ENCODE results near the gene C1orf210.

Gene C1orf210

GRCh38 chr1:43285269-43285990, at the start of gene C1orf210:
Gene C1orf210 (minus strand): TSS chr1:43285581. CDS start chr1:43283270, 2,311 bp downstream.
- Mint-ChIP-seq H3K4me1 (no peaks in the 10 kb centered on the region), H3K36me3 (no peaks in the 10 kb centered on the region), H3K27ac (no peak within 1 kb of the TSS), H3K4me3 (no peak within 1 kb of the TSS), H3K9me3 (no peaks in the 10 kb centered on the region)
- ATAC-seq (peak; percentile 20), DNase-seq (ENCODE audit: low spot score in 2 of 2) (no peak)

DNA sequence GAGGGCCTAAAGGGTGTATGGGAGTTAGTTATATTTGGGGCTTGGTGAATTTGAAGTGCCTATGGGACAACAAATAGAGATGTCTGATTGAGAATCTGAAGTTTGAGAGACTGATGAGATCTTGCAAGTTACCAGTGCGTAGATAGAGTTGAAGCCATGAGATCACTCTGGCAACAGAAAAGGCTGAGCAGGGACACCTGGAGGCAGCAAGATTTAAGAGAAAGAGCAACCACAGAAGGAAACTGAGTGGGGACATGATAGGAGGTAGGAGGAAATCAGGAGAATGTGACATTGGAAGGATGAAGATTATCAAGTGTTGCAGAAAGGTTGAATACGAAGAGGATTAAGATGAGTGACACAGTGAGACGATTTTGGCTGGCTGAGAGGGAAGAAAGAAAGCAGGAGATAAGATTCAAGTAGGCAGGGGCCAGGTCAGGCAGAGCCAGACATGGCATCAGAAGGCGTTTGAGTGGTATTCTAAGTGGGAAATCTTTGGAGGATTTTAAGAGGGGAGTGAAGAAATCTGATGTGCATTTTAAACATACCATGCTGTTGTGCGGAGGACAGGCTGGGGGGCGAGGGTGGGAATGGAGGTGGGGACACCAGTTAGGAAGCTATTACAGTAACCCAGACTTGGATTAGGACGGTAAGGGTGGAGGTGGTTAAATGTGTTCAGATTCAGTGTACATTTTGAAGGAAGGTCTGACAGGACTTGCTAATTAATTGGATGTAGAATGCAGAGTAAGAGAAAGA, 49.2 kb upstream of the C1orf210 start:
- no peak for DNase-seq (ENCODE audit: low spot score in 2 of 2)
- no peak overlapping the region for H3K4me3 Mint-ChIP-seq
- ATAC-seq: no peak
- H3K27ac Mint-ChIP-seq: no peak overlapping the region
- no peaks in the 10 kb centered on the region for H3K36me3 Mint-ChIP-seq
- H3K4me1 Mint-ChIP-seq: peaks cover 10% of the 10 kb centered on the region
- no peaks in the 10 kb centered on the region for H3K9me3 Mint-ChIP-seq

DNA sequence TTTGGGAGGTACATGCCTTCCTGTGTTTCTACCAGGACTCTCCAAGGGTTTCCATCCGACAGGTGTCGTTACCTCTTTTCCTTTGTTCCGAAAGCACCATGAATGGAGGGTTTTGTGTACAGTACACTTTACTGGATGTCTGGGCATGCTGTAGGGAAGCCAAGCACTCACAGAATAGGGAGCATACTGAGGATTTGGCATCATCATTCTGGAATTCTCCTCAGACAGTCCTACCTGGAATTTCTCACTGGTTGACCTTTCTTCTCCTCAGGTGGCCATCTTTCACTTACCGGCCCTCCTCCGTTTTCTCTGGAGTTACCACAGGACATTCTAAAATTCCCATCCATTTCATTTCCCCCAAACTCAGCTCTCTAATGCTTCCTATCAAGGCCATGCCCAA, 46.3 kb upstream of the C1orf210 start:
- ATAC-seq: no peak
- no peaks in the 10 kb centered on the region for H3K36me3 Mint-ChIP-seq

DNA sequence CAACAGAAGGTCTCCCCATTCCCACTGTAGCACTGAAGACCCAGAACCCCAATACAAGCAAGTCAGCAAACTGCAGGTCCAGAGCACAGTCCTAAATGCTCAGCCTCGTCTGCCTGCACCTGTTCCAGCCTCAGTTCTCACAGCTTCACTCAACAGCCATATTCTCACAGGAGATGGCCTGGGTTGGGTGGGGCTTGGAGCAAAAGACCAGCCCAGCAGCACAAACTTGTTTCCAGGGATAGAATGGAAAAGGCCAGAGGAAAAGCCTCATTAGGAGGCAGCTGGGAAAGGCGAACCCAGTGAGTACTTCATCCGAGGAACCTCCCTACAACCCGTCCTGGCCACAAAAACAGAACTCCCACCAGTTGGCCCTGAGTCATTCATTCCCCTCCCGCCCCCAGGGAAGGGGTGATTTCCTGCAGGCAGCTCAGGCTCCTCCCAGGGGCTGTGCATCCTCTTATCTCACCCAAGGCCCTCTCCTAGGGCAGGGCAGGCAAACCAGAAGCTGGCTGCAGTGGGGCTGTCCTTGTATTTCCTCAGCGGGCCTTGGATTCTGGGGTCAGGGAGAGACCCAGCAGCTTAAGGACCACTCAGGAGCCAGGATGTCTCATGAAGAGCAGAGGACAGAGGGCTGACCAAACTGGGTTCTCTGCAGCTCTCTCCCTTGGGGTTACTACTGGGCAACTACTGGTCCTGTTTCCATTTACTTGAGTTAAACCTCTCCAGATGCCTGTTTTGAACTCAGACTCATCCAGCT, 44.8 kb upstream of the C1orf210 start:
- peaks cover 3% of the 10 kb centered on the region for H3K9me3 Mint-ChIP-seq
- peak in 1 of 2 donors; percentile 58 for DNase-seq (ENCODE audit: low spot score in 2 of 2)
- peak overlapping the region; percentile 12 for H3K4me3 Mint-ChIP-seq
- H3K4me1 Mint-ChIP-seq: peaks cover 10% of the 10 kb centered on the region
- H3K36me3 Mint-ChIP-seq: no peaks in the 10 kb centered on the region
- ATAC-seq: peak; percentile 96
- H3K27ac Mint-ChIP-seq: peak overlapping the region; percentile 53

More for the DNA sequence above, 46.3 kb upstream of the C1orf210 start:
- Mint-ChIP-seq H3K4me1 (peaks cover 10% of the 10 kb centered on the region), H3K27ac (no peak overlapping the region), H3K4me3 (no peak overlapping the region), H3K9me3 (no peaks in the 10 kb centered on the region)
- DNase-seq (ENCODE audit: low spot score in 2 of 2): no peak

DNA sequence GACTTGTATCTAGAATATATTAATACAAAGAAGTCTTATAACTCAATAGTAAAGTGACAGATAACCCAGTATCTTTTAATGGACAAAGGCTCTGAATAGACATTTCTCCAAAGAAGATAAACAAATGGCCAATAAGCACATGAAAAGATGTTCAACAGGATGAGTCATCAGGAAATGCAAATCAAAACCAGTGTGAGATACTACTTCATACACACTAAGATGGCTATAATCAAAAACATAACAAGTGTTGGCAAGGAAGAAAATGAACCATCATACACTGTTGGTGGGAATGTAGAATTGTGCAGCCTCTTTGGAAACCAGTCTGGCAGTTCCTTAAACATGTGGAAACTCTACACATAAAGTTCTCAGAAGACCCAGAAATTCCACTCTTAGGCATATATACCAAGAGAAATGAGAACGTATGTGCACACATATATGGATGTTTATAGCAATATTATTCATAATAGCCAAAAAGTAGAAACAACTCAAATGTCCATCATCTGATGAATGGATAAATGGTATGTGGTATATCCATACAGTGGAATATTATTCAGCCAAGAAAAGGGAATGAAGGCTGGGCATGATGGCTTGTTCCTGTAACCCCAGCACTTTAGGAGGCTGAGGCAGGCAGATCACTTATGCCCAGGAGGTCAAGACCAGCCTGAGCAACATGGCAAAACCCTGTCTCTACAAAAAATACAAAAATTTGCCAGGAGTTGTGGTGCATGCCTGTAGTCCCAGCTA, 42.3 kb upstream of the C1orf210 start:
- no peak for ATAC-seq
- Mint-ChIP-seq H3K9me3 (peaks cover 11% of the 10 kb centered on the region), H3K36me3 (no peaks in the 10 kb centered on the region), H3K4me3 (no peak overlapping the region), H3K27ac (no peak overlapping the region), H3K4me1 (peaks cover 10% of the 10 kb centered on the region)
- no peak for DNase-seq (ENCODE audit: low spot score in 2 of 2)

GRCh38 chr1:43325381-43325780, 40.0 kb upstream of the C1orf210 start:
- Mint-ChIP-seq H3K4me3 (no peak overlapping the region), H3K36me3 (no peaks in the 10 kb centered on the region), H3K4me1 (peaks cover 8% of the 10 kb centered on the region), H3K9me3 (peaks cover 11% of the 10 kb centered on the region), H3K27ac (no peak overlapping the region)
- no peak for ATAC-seq
- no peak for DNase-seq (ENCODE audit: low spot score in 2 of 2)

GRCh38 chr1:43324810-43325209, 39.4 kb upstream of the C1orf210 start:
- Mint-ChIP-seq H3K27ac (no peak overlapping the region), H3K9me3 (peaks cover 11% of the 10 kb centered on the region), H3K4me3 (no peak overlapping the region), H3K4me1 (peaks cover 2% of the 10 kb centered on the region), H3K36me3 (no peaks in the 10 kb centered on the region)
- DNase-seq (ENCODE audit: low spot score in 2 of 2) (no peak), ATAC-seq (no peak)

- Mint-ChIP-seq H3K4me3 (no peak overlapping the region), H3K36me3 (no peaks in the 10 kb centered on the region), H3K9me3 (peaks cover 11% of the 10 kb centered on the region), H3K4me1 (peaks cover 7% of the 10 kb centered on the region), H3K27ac (no peak overlapping the region)
- ATAC-seq (no peak), DNase-seq (ENCODE audit: low spot score in 2 of 2) (no peak)
These were observed 37.1 kb upstream of the C1orf210 start for GRCh38 chr1:43322506-43322905.

DNA sequence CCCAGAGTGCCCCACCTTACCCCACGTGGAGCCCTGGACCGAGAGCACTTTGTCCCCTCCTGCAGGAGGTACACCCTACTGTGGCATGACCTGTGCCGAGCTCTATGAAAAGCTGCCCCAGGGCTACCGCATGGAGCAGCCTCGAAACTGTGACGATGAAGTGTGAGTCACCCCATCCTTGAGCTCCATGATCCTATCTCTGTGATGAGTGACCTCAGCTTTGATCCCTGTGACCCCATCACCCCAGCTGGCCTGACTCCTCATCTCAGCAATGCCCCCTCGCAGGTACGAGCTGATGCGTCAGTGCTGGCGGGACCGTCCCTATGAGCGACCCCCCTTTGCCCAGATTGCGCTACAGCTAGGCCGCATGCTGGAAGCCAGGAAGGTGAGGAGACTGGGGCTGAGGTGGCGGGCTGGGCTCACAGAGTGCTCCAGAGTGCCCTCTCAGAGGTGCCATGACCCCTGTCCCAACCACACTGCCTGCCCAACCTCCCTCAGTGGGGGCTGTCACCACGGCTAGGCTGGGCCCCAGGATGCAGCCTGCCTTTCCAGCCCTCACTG, 36.0 kb upstream of the C1orf210 start:
- Mint-ChIP-seq H3K4me3 (no peak overlapping the region), H3K36me3 (no peaks in the 10 kb centered on the region), H3K27ac (peak overlapping the region; percentile 50), H3K9me3 (peaks cover 11% of the 10 kb centered on the region), H3K4me1 (peaks cover 7% of the 10 kb centered on the region)
- ATAC-seq (peak; percentile 28), DNase-seq (ENCODE audit: low spot score in 2 of 2) (no peak)

DNA sequence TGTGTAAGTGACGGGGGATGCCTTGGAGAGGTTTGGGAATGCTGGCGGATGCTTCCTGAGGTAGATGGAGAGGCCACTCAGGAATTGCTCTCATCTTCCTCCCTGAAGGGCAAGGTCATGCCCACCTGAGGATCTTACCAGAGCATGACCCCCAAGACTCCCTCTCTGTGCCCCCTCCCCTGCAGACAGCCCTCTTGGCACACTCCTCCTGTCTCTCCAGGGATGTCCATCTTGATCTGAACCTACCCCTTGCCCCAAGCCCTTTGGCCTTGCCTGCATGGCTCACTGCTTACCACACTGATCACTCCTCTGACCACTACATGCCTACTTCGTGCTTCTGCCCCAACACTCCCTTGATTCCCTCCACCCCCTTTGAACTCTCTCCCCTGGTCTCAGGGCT, 34.4 kb upstream of the C1orf210 start:
- DNase-seq (ENCODE audit: low spot score in 2 of 2) (no peak), ATAC-seq (no peak)
- Mint-ChIP-seq H3K9me3 (peaks cover 5% of the 10 kb centered on the region), H3K4me1 (peaks cover 7% of the 10 kb centered on the region), H3K36me3 (no peaks in the 10 kb centered on the region), H3K27ac (peak overlapping the region; percentile 27), H3K4me3 (no peak overlapping the region)

GRCh38 chr1:43319288-43319687, 33.9 kb upstream of the C1orf210 start:
- peak overlapping the region; percentile 27 for H3K27ac Mint-ChIP-seq
- no peak for DNase-seq (ENCODE audit: low spot score in 2 of 2)
- H3K9me3 Mint-ChIP-seq: peaks cover 2% of the 10 kb centered on the region
- peak; percentile 16 for ATAC-seq
- H3K36me3 Mint-ChIP-seq: no peaks in the 10 kb centered on the region
- no peak overlapping the region for H3K4me3 Mint-ChIP-seq
- H3K4me1 Mint-ChIP-seq: peaks cover 7% of the 10 kb centered on the region

- no peak overlapping the region for H3K4me3 Mint-ChIP-seq
- no peak for ATAC-seq
- no peaks in the 10 kb centered on the region for H3K36me3 Mint-ChIP-seq
- DNase-seq (ENCODE audit: low spot score in 2 of 2): no peak
- no peak overlapping the region for H3K27ac Mint-ChIP-seq
- H3K4me1 Mint-ChIP-seq: peaks cover 7% of the 10 kb centered on the region
- no peaks in the 10 kb centered on the region for H3K9me3 Mint-ChIP-seq
These were observed 33.5 kb upstream of the C1orf210 start for GRCh38 chr1:43318831-43319230.

- peak overlapping the region; percentile 57 for H3K27ac Mint-ChIP-seq
- DNase-seq (ENCODE audit: low spot score in 2 of 2) (no peak), ATAC-seq (no peak)
- peaks cover 7% of the 10 kb centered on the region for H3K4me1 Mint-ChIP-seq
- no peak overlapping the region for H3K4me3 Mint-ChIP-seq
- H3K9me3 Mint-ChIP-seq: no peaks in the 10 kb centered on the region
- no peaks in the 10 kb centered on the region for H3K36me3 Mint-ChIP-seq
These were observed 32.6 kb upstream of the C1orf210 start for GRCh38 chr1:43317817-43318471.

GRCh38 chr1:43316738-43317520, 31.5 kb upstream of the C1orf210 start:
- H3K4me1 Mint-ChIP-seq: peaks cover 7% of the 10 kb centered on the region
- no peaks in the 10 kb centered on the region for H3K9me3 Mint-ChIP-seq
- H3K4me3 Mint-ChIP-seq: no peak overlapping the region
- no peaks in the 10 kb centered on the region for H3K36me3 Mint-ChIP-seq
- peak overlapping the region; percentile 57 for H3K27ac Mint-ChIP-seq
- ATAC-seq: no peak
- DNase-seq (ENCODE audit: low spot score in 2 of 2): no peak

All from stimulated activated effector memory CD8-positive, alpha-beta T cell treated with anti-CD3 and anti-CD28 coated beads, Interleukin-12 subunit alpha, Interleukin-12 subunit beta, amount 100 ng/mL, for 72 hours (primary cell).